Activated naive CD4-positive, alpha-beta T cell treated with anti-CD3 and anti-CD28 coated beads, Interleukin-2, amount 50 U/mL, for 24 hours (primary cell): ENCODE data around the gene RASGRP3.
"Not testable (repeated sequence)": the region's sequence is repeated elsewhere in the genome, so short reads cannot be mapped to it uniquely, and the experiment has no call there.

ENCODE experiments used
- H3K27ac Mint-ChIP-seq: one replicate; pipeline ENCODE4 v1.8.0; 2021; ENCODE audit warnings: mild to moderate bottlenecking, mixed read lengths
- H3K27me3 Mint-ChIP-seq: one replicate; pipeline ENCODE4 v1.8.0; 2021; ENCODE audit warnings: mixed read lengths
- H3K36me3 Mint-ChIP-seq: one replicate; pipeline ENCODE4 v1.8.0; 2021; ENCODE audit warnings: mixed read lengths
- H3K4me1 Mint-ChIP-seq: one replicate; pipeline ENCODE4 v1.8.0; 2021; ENCODE audit warnings: mixed read lengths
- H3K4me3 Mint-ChIP-seq: one replicate; pipeline ENCODE4 v1.8.0; 2021; ENCODE audit warnings: mild to moderate bottlenecking, mixed read lengths
- H3K9me3 Mint-ChIP-seq: one replicate; pipeline ENCODE4 v1.8.0; 2021; ENCODE audit warnings: mixed read lengths

RASGRP3 gene

GRCh38 chr2:33448220-33448899 lies 28.1 kb upstream of the RASGRP3 start:
- Mint-ChIP-seq H3K27me3 (no peaks in the 10 kb centered on the region), H3K27ac (no peak overlapping the region), H3K36me3 (no peaks in the 10 kb centered on the region)

GRCh38 chr2:33451214-33451613 lies 25.2 kb upstream of the RASGRP3 start:
- Mint-ChIP-seq H3K4me1 (no peaks in the 10 kb centered on the region), H3K27ac (no peak overlapping the region), H3K4me3 (no peak overlapping the region), H3K9me3 (peaks cover 9% of the 10 kb centered on the region), H3K27me3 (no peaks in the 10 kb centered on the region), H3K36me3 (no peaks in the 10 kb centered on the region)

More at GRCh38 chr2:33448220-33448899, 28.1 kb upstream of the RASGRP3 start:
- peaks cover 9% of the 10 kb centered on the region for H3K9me3 Mint-ChIP-seq
- H3K4me3 Mint-ChIP-seq, result no peak overlapping the region
- no peaks in the 10 kb centered on the region for H3K4me1 Mint-ChIP-seq

- Mint-ChIP-seq H3K27me3 (no peaks in the 10 kb centered on the region), H3K9me3 (peaks cover 9% of the 10 kb centered on the region), H3K4me3 (no peak overlapping the region), H3K4me1 (no peaks in the 10 kb centered on the region), H3K36me3 (no peaks in the 10 kb centered on the region), H3K27ac (no peak overlapping the region)
These were observed 24.6 kb upstream of the RASGRP3 start for GRCh38 chr2:33451825-33452224.

GRCh38 chr2:33452545-33452944 lies 23.9 kb upstream of the RASGRP3 start:
- no peak overlapping the region for H3K4me3 Mint-ChIP-seq
- H3K9me3 Mint-ChIP-seq, result peaks cover 9% of the 10 kb centered on the region
- H3K4me1 Mint-ChIP-seq, result no peaks in the 10 kb centered on the region
- H3K36me3 Mint-ChIP-seq, result no peaks in the 10 kb centered on the region
- no peaks in the 10 kb centered on the region for H3K27me3 Mint-ChIP-seq
- H3K27ac Mint-ChIP-seq, result no peak overlapping the region

GRCh38 chr2:33453905-33454479 lies 22.5 kb upstream of the RASGRP3 start:
- H3K4me3 Mint-ChIP-seq, result no peak overlapping the region
- no peak overlapping the region for H3K27ac Mint-ChIP-seq
- no peaks in the 10 kb centered on the region for H3K27me3 Mint-ChIP-seq
- no peaks in the 10 kb centered on the region for H3K36me3 Mint-ChIP-seq
- no peaks in the 10 kb centered on the region for H3K4me1 Mint-ChIP-seq
- H3K9me3 Mint-ChIP-seq, result peaks cover 9% of the 10 kb centered on the region

GRCh38 chr2:33457556-33458247 lies 18.7 kb upstream of the RASGRP3 start:
- no peaks in the 10 kb centered on the region for H3K9me3 Mint-ChIP-seq
- no peaks in the 10 kb centered on the region for H3K27me3 Mint-ChIP-seq
- no peak overlapping the region for H3K27ac Mint-ChIP-seq
- H3K36me3 Mint-ChIP-seq, result no peaks in the 10 kb centered on the region
- H3K4me1 Mint-ChIP-seq, result no peaks in the 10 kb centered on the region
- no peak overlapping the region for H3K4me3 Mint-ChIP-seq

GRCh38 chr2:33458248-33458819 lies 18.1 kb upstream of the RASGRP3 start:
- Mint-ChIP-seq H3K4me3 (no peak overlapping the region), H3K27me3 (no peaks in the 10 kb centered on the region), H3K27ac (no peak overlapping the region), H3K4me1 (no peaks in the 10 kb centered on the region), H3K36me3 (no peaks in the 10 kb centered on the region), H3K9me3 (no peaks in the 10 kb centered on the region)

- Mint-ChIP-seq H3K27ac (no peak overlapping the region), H3K4me3 (no peak overlapping the region), H3K36me3 (no peaks in the 10 kb centered on the region), H3K9me3 (no peaks in the 10 kb centered on the region), H3K4me1 (no peaks in the 10 kb centered on the region), H3K27me3 (no peaks in the 10 kb centered on the region)
These were observed 16.7 kb upstream of the RASGRP3 start for GRCh38 chr2:33459745-33460144.

GRCh38 chr2:33462512-33462911 lies 13.9 kb upstream of the RASGRP3 start:
- H3K36me3 Mint-ChIP-seq, H3K9me3 Mint-ChIP-seq, H3K27me3 Mint-ChIP-seq, H3K27ac Mint-ChIP-seq, H3K4me1 Mint-ChIP-seq, H3K4me3 Mint-ChIP-seq: not testable (repeated sequence)

- no peaks in the 10 kb centered on the region for H3K4me1 Mint-ChIP-seq
- H3K36me3 Mint-ChIP-seq, result no peaks in the 10 kb centered on the region
- H3K4me3 Mint-ChIP-seq, result no peak overlapping the region
- H3K9me3 Mint-ChIP-seq, result no peaks in the 10 kb centered on the region
- H3K27me3 Mint-ChIP-seq, result no peaks in the 10 kb centered on the region
- H3K27ac Mint-ChIP-seq, result no peak overlapping the region
These were observed 9.0 kb upstream of the RASGRP3 start for GRCh38 chr2:33467413-33467812.

- no peaks in the 10 kb centered on the region for H3K27me3 Mint-ChIP-seq
- no peaks in the 10 kb centered on the region for H3K9me3 Mint-ChIP-seq
- no peaks in the 10 kb centered on the region for H3K4me1 Mint-ChIP-seq
- no peak overlapping the region for H3K27ac Mint-ChIP-seq
- H3K4me3 Mint-ChIP-seq, result no peak overlapping the region
- H3K36me3 Mint-ChIP-seq, result no peaks in the 10 kb centered on the region
These were observed 7.2 kb upstream of the RASGRP3 start for GRCh38 chr2:33469238-33469637.

- no peaks in the 10 kb centered on the region for H3K27me3 Mint-ChIP-seq
- peaks cover 33% of the 10 kb centered on the region for H3K4me1 Mint-ChIP-seq
- H3K4me3 Mint-ChIP-seq, result peak overlapping the region; percentile 92
- H3K36me3 Mint-ChIP-seq, result no peaks in the 10 kb centered on the region
- H3K9me3 Mint-ChIP-seq, result no peaks in the 10 kb centered on the region
- peak overlapping the region; percentile 98 for H3K27ac Mint-ChIP-seq
These were observed 972 bp upstream of the RASGRP3 start for GRCh38 chr2:33475224-33476130.

GRCh38 chr2:33476793-33477190 lies 343 bp downstream of the RASGRP3 start:
- peak overlapping the region; percentile 98 for H3K27ac Mint-ChIP-seq
- no peaks in the 10 kb centered on the region for H3K36me3 Mint-ChIP-seq
- H3K4me3 Mint-ChIP-seq, result peak overlapping the region; percentile 92
- no peaks in the 10 kb centered on the region for H3K27me3 Mint-ChIP-seq
- H3K9me3 Mint-ChIP-seq, result no peaks in the 10 kb centered on the region
- H3K4me1 Mint-ChIP-seq, result peaks cover 33% of the 10 kb centered on the region

- Mint-ChIP-seq H3K27me3 (no peaks in the 10 kb centered on the region), H3K9me3 (no peaks in the 10 kb centered on the region), H3K27ac (peak overlapping the region; percentile 63), H3K4me1 (peaks cover 33% of the 10 kb centered on the region), H3K36me3 (no peaks in the 10 kb centered on the region), H3K4me3 (peak overlapping the region; percentile 92)
These were observed 1.3 kb downstream of the RASGRP3 start for GRCh38 chr2:33477473-33478468.
